ENCODE results near the gene SH3BP1.

DNA sequence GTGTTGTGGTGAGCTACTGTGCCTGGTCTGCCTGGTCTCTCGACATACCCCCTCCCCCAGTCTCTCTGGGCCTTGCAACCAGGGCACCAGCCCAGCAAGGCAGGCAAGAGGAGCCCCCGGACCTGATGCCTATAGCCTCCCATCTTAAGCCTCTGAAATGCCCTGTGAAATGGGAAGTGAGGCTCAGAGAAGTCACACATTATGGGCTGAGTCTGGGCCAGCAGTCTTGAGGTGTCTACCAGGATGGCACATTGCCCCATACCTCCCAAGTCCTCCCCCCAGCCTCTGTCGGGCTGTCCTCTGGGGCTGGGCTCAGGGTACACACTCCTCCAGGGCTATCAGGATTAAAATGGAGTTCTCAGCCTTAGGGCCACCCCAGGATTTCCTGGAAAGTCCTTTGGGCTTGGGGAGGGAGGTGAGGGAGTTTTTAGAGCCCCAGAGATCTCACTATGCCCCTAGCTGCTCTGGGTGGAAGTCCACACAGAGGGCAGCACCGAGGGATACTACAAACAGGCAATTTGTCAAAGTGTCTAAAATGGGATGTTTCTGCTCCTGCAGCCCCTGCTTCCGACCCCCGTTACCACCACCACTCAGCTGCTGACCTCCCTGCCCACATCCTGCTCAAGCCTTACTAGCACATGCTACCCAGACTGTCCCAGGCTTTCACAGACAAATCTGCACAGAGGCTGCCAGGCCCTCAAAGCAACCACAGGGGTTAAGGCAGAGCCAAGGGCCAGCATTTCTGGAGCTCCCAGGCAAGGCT, 3.1 kb upstream of the SH3BP1 start:
- TF ChIP-seq, protein P1, sequence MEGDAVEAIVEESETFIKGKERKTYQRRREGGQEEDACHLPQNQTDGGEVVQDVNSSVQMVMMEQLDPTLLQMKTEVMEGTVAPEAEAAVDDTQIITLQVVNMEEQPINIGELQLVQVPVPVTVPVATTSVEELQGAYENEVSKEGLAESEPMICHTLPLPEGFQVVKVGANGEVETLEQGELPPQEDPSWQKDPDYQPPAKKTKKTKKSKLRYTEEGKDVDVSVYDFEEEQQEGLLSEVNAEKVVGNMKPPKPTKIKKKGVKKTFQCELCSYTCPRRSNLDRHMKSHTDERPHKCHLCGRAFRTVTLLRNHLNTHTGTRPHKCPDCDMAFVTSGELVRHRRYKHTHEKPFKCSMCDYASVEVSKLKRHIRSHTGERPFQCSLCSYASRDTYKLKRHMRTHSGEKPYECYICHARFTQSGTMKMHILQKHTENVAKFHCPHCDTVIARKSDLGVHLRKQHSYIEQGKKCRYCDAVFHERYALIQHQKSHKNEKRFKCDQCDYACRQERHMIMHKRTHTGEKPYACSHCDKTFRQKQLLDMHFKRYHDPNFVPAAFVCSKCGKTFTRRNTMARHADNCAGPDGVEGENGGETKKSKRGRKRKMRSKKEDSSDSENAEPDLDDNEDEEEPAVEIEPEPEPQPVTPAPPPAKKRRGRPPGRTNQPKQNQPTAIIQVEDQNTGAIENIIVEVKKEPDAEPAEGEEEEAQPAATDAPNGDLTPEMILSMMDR (conservative IDR thresholded peaks at IDR 0.05 in 1 of 2, IDR thresholded peaks at IDR 0.05 in 1 of 2; ENCODE audit: low read depth in 1 of 2, low read length in 2 of 2), result peak; percentile 25 to 57
- TF ChIP-seq EZH2 (IDR thresholded peaks at IDR 0.05; ENCODE audit: low read length, missing control alignments), result no peak
